Adrenal gland (tissue), 5 donors: Measurements from ENCODE around the gene ENG.

ENCODE experiments used
- CTCF ChIP-seq, 6 experiments: fragments of 450-650 bp in 4 of 6; fragments of 200-600 bp in 2 of 6; sonication (generic) in 1 of 6; IDR thresholded peaks; 1 replicate in 5 of 6; 2 replicates in 1 of 6; pipeline versions ENCODE4 v1.5.1 to v1.8.0; 2016 to 2021; ENCODE audit warnings: antibody characterized with exemption in 6 of 6, mild to moderate bottlenecking in 2 of 6, moderate library complexity in 1 of 6
- POLR2A ChIP-seq, 2 donors: fragments of 450-650 bp; IDR thresholded peaks; one replicate each; pipeline ENCODE4 v1.6.1; 2017; ENCODE audit warnings: antibody characterized with exemption in 2 of 2, mild to moderate bottlenecking in 2 of 2, moderate library complexity in 1 of 2
- donor health status: DM: no; HTN: no; CAD: no.

GRCh38 chr9:127880143-127880542 lies 25.7 kb upstream of the ENG start:
- TF ChIP-seq POLR2A (IDR thresholded peaks at IDR 0.05): no peak
- no peak for TF ChIP-seq CTCF (IDR thresholded peaks at IDR 0.05)
